Retina (tissue), 1 donor: ENCODE results near the gene DIP2C.
"Not testable (repeated sequence)": the region's sequence is repeated elsewhere in the genome, so short reads cannot be mapped to it uniquely, and the experiment has no call there.

ENCODE experiments used
- DNase-seq: peaks from one replicate; pipeline ENCODE4 v3.0.0-alpha.2; 2016

DIP2C gene

DNA sequence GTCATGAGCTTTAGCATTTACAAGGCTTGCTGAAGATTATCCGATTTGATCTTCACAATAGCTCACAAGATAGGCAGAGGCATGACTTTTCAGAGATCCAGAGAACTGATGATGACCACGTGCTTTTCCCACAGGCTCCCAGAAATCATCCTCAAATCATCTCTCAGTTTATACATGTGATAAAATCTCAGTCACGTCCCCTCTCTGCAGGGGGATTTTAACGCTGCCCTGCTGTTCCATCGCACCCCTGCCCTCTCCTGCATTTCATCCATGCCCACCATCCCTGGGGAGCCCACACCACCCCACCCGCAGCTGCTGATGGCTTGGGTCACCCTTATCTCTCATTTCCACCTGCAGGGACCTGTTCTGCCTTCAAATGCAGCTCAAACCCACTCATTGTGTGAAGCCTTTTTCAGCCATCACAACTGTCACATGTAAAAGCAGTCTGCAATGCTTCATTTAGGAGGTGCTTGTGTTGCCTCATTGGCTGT, 141.8 kb downstream of the DIP2C start:
- DNase-seq: no peak

DNA sequence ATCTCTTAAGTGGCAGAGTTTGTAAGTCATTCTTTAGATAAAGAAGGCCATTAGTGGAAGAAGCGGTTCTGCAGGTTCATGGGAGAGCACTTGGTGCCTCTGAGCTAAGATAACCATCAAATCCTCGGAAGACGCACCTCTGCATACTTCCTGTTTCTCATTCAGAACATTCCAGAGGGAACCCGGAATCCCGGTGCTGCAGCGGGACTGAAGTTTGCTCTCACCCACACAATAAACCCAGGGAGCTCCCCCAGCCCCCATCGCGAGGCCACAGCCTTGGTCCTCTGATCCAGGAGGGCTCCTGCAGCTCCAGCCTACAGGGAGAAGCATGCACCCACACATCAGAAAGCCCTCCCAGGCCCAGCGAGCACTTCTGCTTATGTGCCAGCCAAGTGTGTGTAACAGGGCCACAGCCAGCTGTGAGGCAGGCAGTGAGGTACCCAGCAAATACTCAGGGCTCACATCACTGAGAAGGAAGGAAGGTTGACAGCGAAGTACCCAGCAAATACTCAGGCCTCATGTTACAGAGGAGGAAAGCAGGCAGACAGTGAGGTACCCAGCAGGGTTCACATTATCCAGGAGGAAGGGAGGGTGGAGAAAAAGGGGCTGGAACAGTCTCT, 142.4 kb downstream of the DIP2C start:
- DNase-seq: no peak

DNA sequence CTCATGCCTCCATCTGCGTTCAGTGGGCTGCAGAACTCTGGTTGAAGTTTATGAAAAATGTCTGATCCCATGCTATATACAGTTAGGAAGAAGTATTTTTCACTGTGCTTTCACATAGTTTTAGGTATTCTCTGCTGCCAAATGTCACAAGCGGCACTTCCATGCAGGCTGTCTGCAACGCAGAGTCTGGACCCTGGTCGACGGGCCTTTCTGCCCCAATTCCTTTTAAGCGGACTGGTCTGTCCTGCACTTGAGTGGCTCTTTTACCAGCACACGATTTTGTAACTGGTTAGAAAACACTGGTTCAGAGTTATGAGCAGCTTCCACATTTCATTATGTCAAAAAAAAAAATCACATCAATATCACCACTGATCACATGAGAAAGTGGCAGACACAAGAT, 143.0 kb downstream of the DIP2C start:
- no peak for DNase-seq

DNA sequence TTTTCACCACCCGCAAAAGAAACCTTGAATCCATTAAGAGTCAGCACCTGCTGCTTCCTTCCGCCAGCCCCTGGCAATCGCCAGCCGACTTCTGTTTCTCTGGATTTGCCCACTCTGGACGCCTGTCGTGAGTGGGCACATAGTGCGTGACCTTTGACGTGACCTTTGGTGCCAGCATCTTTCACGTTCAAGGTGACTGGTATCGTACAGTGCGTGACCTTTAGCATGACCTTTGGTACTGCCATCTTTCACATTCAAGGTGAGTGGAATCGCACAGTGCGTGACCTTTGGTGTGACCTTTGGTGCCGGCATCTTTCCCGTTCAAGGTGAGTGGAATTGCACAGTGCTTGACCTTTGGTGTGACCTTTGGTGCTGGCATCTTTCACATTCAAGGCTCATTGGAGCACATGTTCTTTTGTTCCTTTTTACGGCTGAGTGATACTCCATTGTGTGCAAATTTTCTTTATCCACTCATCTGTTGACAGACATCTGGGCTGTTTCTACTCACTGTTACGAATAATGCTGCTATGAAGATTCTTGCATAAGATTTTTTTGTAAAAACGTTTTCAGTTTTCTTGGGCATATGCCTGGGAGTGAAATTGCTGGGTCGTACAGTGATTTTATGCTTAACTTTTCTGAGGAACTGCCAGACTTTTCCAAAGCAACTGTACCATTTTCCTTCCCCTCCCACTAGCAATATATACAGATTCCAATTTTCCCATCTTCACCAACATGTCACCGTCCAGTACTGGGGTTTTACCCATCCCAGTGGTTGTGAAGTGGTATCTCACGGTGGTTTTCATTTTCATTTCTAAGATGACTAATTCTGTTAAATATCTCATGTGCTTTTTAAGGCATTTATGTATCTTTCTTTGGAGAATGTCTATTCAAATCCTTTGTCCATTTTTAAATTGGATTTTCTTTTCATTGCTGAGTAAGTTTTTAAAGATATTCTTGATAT, 145.3 kb downstream of the DIP2C start:
- no peak for DNase-seq

DNA sequence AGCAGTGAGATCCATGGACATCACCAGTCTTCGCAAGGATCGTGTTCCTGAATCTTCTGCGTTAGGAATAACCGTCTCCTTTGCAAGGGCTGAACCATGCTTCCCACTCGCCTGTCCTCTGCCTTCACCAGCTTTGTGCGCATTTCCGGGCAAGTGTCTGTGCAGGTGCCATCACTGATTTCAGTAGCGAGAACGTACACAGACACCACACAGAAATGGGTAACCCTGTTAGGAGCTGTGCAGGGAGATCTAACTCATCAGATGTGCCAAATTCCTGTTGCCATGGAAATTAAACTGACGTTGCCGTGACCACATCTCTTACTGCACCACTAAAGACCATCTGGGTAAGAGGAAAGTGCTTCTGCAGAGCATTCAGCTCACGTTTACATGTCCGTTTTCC, 146.3 kb downstream of the DIP2C start:
- no peak for DNase-seq

DNA sequence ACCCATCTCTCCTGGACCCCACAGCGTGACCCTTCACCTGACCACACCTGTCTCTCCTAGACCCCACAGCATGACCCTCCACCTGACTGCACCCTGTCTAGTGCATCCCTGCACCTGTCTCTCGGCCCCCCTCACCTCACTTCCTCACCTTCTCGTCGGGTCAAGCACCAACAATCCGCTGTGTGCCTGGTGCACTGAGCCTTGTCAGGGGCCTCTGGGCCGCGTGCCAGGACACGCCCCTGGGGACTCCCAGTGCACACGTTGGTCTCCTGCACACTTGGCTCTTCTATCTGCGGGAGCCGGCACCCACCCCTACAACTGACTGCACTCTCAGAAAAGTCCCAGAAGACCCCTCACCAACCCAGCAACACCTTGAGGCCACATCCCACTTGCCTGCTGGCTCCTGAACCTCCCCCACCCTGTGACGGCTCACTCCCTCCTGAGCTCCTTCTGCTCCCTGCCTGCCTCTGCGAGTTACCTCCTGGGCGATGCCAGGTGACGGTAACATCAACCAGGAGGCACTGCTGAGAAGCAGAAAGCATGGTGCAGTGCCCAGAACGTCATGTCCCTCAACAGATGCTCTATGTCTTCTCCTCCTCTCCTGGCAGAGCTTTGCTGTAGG, 147.6 kb downstream of the DIP2C start:
- DNase-seq: no peak

DNA sequence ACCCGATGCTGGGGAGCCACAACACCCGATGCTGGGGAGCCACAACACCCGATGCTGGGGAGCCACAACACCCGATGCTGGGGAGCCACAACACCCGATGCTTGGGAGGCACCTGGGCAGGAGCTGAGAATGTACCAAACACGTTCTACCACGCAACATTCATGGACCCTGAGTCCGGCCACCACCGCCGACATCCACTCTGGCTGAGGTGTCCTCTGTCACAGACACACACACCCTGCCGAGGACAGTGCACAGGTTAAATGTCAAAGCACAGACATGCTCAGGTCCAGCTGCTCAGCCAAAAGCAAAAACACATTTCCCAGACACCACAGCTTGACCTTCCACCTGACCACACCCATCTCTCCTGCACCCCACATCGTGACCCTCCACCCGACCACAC, 148.4 kb downstream of the DIP2C start:
- no peak for DNase-seq

DNA sequence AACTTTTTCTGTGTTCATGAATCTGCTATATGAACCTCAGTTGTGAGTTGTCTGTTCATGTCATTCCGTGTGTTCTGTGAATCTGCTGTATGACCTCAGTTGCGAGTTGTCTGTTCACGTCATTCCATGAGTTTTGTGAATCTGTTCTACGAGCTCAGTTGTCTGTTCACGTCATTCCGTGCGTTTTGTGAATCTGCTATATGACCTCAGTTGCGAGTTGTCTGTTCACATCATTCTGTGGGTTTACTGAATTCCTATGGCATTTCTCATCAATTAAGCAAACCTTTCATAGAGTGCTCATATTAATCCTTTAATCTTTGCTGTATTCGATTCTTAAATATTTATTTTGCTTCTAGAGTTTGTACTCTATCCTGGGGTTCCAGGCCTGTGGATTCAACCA, 150.6 kb downstream of the DIP2C start:
- DNase-seq: no peak

DNA sequence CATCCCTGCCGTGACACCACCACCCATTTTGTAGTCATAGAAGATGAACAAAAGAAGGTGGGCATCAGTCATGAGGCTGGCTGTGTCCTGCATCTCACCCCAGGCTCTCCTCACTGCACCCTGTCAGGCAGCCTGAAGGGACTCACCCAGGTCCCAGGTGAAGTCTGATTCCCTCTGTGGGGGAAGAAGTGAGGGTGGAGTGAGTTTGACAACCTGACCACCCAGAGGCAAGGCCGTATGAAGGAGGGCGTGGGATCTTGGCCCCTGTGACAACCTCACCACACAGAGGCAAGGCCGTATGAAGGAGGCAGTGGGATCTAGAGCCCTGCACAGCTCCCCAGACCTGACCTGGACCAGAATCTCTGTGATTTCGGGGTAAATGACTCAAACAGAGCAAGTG, 152.5 kb downstream of the DIP2C start:
- DNase-seq: no peak

DNA sequence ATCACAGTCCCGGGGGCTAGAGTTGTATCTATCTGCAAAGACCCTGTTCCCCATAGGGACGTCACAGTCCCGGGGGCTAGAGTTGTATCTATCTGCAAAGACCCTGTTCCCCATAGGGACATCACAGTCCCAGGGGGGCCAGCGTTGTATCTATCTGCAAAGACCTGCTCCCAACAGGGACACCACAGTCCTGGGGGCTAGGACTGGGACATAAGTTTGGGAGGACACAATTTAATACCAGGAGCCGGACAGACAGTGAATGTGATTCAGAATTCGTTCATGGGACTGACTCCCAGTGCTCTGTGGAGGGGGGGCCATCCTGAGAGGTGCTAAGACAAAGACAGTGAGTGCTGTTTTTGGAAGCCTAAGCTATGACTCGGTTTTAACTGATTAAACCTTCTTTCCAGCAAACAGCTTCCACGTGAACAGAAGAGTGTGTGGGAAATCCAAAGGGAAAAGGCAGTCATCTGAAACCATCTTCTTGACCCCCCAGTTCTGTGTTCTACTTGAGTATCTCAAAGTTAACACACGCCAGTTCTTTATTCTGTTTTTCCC, 153.0 kb downstream of the DIP2C start:
- DNase-seq: no peak

DNA sequence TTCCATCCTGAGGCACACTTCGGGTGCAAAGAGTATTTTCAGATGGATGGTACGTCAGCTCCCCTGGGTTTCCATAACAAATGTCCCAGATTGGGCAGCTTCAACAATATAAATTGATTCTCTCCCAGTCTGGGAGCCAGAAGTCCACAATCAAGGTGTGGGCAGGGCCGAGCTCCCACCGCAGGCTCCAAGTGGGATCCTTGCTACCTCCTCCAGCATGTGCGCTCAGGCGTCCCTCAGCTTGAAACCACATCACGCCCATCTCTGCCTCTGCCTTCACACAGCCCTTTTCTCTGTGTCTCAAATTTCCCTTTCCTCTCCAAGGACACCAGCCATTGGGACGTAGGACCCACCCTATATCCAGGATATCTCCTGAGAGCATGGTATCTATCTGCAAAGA, 153.5 kb downstream of the DIP2C start:
- DNase-seq: no peak

DNA sequence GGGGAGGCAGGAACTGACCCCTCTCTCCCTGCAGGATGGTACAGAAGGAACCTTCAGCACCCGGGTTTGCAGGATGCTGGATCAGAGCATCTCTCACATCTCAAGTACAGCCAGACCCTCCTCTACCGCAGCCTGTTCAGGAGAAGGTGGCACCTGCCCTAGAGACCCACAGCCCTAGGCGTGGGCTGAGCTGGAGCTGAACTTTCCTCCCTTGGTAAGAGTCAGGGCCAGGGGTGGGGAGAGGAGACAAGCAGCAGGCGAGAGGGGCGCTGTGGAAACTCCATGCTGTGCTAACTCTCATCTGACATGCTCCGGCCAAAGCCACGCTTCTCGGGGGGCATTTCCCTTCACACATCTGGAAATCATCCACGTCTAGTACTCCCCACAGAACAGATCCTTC, 154.4 kb downstream of the DIP2C start:
- DNase-seq: no peak

DNA sequence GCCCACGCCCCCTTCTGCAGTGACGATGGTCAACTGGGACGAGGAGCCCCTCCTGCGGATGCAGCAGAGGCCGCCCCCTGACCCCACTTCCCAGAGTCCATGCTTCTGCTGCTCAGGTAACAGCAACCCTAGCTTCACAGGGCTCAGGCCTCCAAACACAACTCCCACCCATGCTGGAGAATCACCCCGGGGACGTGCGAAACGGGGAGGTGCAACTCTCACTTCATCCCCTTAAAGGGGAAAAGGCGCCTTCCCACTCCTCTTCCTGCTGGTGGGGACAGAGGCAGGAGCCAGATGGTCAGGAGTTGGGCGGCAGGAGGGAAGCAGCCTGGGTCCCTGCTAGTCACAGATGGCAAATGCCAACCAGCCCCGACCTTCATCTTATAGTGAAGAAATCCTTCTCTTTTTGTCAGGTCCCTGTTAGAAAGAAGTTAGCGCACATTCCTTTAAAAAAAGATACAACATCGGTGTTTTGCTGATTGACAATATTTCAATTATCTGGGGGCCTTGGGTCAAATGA, 155.4 kb downstream of the DIP2C start:
- no peak for DNase-seq

DNA sequence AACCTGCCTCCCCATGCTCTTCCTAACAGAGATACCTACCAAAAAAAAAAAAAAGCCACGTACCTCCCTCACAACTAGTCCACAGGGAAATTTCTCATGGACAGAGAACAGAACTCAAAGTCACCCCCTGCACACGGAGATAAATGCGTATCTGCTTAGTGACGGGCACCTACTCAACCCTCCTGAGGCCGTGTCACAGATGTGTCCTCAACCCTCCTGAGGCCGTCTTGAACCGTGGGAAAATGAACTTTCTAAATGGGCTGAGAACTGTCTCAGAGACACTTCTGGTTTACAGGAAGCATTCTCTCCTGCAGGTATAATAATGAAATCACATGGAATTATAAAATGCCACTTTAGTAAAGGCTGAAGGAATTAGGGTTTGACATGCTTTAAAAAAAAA, 155.9 kb downstream of the DIP2C start:
- DNase-seq: no peak

DNA sequence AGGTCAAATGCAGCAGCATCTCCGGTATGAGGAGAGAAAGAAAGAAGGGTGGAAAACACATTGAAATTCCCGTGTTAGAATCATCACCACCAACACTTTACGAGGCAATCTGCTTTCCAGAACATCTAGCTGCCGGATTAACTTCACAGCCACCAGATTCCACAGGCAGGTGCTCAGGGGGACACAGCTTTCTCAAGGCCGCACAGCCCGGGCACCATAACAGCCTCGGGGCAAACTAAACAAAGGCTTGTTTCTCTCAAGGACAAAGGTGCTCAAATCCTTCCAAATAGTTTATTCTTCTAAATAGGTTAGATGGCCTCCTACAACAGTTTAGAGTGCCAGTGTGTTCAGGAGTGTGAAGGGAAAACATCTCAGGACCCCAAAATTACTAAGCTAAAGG, 156.3 kb downstream of the DIP2C start:
- DNase-seq: no peak

DNA sequence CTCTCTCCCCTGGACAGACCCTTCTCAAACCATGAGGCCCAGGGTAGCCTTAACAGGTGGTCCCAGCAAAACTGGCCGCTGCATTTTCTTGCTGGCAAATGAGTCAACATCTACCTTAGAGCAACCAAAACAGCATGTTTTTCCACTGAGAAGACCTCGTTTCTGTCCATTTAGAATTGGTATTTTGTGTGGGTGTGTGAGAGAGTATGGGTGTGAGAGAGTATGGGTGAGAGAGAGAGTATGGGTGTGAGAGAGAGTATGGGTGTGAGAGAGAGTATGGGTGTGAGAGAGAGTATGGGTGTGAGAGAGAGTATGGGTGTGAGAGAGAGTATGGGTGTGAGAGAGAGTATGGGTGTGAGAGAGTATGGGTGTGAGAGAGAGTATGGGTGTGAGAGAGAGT, 157.1 kb downstream of the DIP2C start:
- not testable (repeated sequence) for DNase-seq

DNA sequence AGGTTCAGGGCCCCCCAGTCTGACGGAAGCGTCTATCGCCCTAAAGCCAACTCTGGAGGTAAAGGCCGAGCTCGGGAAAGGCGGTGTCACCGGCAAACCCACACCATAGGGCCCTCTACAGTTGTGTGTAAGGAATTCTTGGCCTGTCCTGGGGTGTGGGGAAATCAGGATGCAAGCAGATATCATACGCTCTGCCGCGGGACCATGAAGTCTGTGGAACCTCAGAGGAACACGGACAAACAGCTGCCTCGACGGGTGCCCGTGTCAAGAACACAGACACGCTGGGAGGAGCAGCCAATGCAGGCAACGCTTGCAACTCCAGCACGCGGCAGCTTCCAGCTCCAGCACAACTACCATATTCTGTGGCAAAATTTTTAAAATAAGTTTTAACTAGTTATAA, 157.9 kb downstream of the DIP2C start:
- no peak for DNase-seq

DNA sequence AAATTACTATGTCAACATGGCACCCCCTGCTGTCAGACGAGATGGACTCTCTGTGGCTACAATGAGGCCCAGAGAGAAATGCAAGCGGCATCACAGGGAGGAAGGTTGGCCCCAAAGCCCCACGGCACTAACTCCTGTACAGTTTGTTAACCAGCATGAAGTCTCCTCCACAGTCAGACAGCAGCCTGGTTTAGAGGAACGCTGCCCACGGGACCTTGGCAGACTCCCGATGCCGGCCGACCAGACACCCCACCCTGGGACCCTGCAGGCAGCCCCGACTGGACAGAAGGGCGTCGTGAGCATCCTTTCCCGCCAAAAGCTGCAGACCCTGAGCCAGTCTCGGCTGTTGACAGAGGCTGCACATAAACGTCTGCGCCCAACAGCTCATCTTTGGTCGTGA, 158.8 kb downstream of the DIP2C start:
- no peak for DNase-seq

DNA sequence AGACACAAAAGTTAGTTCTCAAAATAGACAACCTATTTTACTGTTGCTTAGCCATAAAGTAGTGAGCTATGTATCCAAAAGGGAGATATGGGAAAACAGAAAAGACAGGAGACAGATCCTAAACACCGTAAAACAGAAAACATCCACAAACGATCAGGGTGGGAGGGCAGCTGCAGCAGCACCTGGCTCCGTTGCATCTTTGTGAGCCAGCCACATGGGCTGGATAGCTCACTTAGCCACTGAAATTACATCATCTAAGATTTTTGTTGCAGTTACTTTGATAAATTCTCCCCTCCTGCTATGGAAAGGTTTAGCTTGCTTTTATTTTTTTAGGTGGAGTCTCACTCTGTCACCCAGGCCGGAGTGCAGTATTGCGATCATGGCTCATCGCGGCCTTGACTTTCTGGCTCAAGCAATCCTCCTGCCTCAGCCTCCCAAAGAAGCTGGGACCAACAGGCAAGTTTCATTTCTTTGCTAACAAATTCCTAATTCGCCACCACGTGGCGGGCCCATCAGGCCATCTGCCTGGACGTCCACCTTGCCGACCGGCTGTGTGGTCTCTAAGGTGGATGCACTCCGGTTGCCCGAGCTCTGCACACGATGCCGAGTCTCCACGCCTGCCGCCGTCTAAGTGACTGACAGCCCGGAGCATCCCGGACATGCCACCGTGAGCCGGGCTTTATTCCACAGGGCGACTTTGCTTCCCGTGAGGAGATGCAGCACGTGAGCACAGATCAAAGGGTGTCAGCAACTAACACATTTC, 159.8 kb downstream of the DIP2C start:
- DNase-seq: no peak

DNA sequence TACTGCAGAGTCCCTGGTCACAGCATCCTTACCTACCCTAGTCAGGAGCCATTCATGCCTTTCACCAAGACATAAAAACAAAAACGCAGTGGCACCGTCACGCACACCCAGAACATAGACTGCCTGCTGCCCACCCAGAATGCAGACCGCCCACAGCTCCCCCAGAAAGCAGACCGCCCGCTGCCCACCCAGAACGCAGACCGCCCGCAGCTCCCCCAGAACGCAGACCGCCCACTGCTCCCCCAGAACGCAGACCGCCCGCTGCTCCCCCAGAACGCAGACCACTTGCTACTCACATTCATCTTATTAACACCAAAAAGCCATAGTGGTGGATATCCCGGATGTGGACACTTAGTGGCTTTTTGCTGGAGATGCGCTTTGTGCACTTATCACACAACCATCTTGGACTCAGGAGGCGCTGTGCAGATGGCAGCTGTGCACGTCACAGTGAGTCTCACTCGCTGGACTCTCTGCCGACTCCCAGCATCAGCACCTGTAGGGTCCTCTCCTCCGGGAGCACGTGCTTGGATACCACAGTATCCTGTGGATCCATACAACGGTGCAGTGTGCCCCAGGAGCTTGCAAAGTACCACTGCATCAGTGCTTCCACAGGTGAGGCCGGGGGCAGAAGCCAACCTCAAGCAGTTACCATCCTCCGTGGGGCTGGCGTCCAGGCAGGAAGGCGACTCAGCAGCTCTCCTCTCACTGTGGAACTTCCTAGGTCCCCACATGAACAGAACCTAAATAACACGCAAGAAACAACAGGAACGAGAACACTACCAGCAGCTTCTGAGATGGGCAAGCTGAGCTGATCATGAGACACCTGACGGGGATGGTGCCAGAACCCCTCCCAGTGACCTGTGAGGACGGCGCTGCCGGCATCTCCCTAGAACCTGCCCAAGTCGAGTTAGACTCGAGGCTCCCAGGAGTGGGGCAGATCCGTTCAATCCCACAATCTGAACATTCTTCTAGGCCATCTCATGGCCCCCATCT, 161.0 kb downstream of the DIP2C start:
- DNase-seq: no peak

DNA sequence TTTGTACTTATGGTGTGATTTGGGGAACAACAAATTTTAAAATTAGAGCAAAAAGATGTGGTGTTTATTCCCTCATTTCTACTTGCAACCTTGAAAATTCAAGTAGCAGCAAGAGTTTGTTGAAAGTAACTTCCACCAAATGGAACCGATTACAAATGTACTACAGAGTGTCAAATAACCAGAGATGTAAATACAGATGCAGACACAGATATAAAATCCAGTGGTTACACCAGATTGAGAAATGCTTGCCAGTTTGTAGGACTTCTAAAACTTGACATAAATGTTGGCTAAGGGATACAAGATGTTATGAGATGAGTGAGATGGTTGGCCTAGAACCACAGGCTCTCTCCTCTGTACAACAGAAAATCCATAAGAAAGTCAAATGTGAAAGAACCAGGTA, 162.1 kb downstream of the DIP2C start:
- DNase-seq: no peak
